ENCODE results near the gene MFAP3L. TPM values are rescaled to one million over a fixed set of nuclear protein-coding genes. Genes with fewer than 3 reads are reported as not detected.

Gene MFAP3L
- polyA plus RNA-seq, 1 donor from 2014 or later: 4.0 TPM

DNA sequence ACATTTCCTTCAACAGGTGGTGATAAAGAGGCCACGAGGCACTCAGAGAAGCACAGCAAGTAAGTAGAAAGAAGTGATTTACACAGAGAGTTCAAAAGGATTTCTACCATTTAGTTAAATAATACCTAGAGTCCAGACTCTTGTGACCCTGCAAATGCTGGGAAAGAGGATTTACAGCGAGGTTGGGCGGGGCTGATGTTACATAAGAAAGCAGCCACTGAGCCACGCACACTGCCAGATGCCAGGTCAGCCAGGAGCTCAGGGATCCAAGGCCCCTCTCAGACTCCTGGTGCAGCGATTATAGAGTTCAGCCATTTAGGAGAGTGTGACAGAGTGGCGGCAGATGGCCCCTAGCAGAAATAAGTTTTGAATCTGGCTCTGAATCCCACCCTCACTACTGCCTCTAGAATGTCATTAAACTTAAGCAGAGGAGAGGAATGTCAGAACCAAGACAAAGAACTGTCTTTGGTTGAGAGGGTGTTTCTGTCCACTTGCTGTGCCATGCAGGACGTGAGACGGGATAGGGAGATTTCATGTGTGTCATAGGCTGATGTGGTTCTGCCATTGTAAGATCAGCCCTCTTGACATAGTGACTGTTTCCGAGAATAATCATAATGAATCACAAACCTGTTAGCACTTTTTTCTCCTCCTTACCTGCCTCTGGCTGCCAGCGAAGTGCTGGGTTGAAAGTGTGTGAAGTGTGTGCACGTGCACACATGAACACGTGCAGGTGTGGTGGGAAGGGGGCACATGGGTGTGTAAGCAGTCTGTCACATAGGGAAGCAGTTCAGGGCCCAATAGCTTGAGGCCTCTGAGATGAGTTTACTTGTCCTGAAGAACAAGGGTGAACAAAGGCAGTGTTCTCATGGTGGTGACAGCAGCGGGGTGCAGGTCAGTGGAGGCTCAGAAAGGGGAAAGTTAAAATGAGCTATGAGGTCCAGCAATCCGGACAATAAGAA lies 50.1 kb downstream of the MFAP3L start:
- H3F3A ChIP-seq (ENCODE audit: insufficient read depth, low read length, poor library complexity, severe bottlenecking): no peaks in the 10 kb centered on the region
- H3K27ac ChIP-seq (ENCODE audit: low read length): no peak overlapping the region
- no peaks in the 10 kb centered on the region for H4K20me1 ChIP-seq (ENCODE audit: insufficient read depth)
- no peak overlapping the region for H2AFZ ChIP-seq (ENCODE audit: low read depth, low read length)
- no peak overlapping the region for H3K9ac ChIP-seq (ENCODE audit: low read length)
- no peak for TF ChIP-seq TAF1 (IDR thresholded peaks at IDR 0.05; ENCODE audit: low read depth)
- no peak for TF ChIP-seq RAD21 (conservative IDR thresholded peaks at IDR 0.05)
- no peak for TF ChIP-seq POLR2AphosphoS5 (IDR thresholded peaks at IDR 0.05)
- TF ChIP-seq MXI1 (conservative IDR thresholded peaks at IDR 0.05; ENCODE audit: poor library complexity, severe bottlenecking): no peak
- TF ChIP-seq SMC3 (conservative IDR thresholded peaks at IDR 0.05; ENCODE audit: poor library complexity): no peak
- no peak for TF ChIP-seq EP300 (conservative IDR thresholded peaks at IDR 0.05; ENCODE audit: poor library complexity, severe bottlenecking)
- TF ChIP-seq, protein P1, sequence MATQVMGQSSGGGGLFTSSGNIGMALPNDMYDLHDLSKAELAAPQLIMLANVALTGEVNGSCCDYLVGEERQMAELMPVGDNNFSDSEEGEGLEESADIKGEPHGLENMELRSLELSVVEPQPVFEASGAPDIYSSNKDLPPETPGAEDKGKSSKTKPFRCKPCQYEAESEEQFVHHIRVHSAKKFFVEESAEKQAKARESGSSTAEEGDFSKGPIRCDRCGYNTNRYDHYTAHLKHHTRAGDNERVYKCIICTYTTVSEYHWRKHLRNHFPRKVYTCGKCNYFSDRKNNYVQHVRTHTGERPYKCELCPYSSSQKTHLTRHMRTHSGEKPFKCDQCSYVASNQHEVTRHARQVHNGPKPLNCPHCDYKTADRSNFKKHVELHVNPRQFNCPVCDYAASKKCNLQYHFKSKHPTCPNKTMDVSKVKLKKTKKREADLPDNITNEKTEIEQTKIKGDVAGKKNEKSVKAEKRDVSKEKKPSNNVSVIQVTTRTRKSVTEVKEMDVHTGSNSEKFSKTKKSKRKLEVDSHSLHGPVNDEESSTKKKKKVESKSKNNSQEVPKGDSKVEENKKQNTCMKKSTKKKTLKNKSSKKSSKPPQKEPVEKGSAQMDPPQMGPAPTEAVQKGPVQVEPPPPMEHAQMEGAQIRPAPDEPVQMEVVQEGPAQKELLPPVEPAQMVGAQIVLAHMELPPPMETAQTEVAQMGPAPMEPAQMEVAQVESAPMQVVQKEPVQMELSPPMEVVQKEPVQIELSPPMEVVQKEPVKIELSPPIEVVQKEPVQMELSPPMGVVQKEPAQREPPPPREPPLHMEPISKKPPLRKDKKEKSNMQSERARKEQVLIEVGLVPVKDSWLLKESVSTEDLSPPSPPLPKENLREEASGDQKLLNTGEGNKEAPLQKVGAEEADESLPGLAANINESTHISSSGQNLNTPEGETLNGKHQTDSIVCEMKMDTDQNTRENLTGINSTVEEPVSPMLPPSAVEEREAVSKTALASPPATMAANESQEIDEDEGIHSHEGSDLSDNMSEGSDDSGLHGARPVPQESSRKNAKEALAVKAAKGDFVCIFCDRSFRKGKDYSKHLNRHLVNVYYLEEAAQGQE (IDR thresholded peaks at IDR 0.05; ENCODE audit: borderline replicate concordance): no peak
- TF ChIP-seq EZH2 (IDR thresholded peaks at IDR 0.05; ENCODE audit: borderline replicate concordance, insufficient read depth, low read length, poor library complexity, severe bottlenecking): no peak
- no peaks in the 10 kb centered on the region for H3K36me3 ChIP-seq (ENCODE audit: insufficient read depth, low read length)
- H3K9me2 ChIP-seq (ENCODE audit: insufficient read depth, low read length): no peaks in the 10 kb centered on the region
- no peaks in the 10 kb centered on the region for H3K9me3 ChIP-seq (ENCODE audit: low read length)
- H3K4me3 ChIP-seq (ENCODE audit: low read length): no peak overlapping the region
- H3K4me2 ChIP-seq (ENCODE audit: low read length): no peak overlapping the region
- no peaks in the 10 kb centered on the region for H3K27me3 ChIP-seq (ENCODE audit: insufficient read depth, low read depth, low read length)
- no peaks in the 10 kb centered on the region for H3K79me2 ChIP-seq (replicated peaks; ENCODE audit: insufficient read depth, low read length)

DNA sequence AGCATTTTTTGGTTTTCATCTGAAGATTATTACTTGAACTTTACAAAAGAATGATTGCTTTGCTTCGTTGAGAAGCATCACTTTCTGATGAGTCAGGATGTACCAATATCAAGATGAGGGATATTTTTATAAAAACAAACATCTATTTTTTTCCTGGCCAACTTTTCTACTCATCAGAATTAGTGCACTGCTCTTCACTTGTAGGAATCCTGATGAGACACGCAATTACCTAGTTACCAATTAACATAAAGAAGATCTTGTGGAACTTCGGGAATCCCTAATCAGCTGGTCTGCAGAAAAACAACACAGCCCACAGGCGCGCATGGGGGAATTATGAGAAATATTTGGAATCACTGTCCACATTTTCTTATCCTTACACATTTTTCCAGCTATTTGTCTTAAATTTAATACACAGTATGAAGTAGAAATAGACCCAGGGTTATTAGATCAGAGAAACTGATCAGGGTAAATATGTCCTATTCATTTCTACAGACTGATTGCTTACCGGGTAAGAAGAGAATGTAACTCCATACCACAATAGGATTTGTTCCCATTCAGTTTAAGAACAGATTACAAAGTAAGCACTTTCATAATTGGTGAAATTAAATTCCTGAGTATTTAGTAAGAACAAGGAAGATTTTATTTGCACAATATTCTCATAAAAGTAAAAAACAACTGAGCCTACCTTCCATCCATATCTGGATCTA lies 50.9 kb downstream of the MFAP3L start:
- Histone ChIP-seq H2AFZ (ENCODE audit: low read depth, low read length) (no peak overlapping the region), H3K9ac (ENCODE audit: low read length) (no peak overlapping the region)
- TF ChIP-seq, protein P2, sequence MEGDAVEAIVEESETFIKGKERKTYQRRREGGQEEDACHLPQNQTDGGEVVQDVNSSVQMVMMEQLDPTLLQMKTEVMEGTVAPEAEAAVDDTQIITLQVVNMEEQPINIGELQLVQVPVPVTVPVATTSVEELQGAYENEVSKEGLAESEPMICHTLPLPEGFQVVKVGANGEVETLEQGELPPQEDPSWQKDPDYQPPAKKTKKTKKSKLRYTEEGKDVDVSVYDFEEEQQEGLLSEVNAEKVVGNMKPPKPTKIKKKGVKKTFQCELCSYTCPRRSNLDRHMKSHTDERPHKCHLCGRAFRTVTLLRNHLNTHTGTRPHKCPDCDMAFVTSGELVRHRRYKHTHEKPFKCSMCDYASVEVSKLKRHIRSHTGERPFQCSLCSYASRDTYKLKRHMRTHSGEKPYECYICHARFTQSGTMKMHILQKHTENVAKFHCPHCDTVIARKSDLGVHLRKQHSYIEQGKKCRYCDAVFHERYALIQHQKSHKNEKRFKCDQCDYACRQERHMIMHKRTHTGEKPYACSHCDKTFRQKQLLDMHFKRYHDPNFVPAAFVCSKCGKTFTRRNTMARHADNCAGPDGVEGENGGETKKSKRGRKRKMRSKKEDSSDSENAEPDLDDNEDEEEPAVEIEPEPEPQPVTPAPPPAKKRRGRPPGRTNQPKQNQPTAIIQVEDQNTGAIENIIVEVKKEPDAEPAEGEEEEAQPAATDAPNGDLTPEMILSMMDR (IDR thresholded peaks at IDR 0.05; ENCODE audit: poor library complexity, severe bottlenecking): no peak
- no peak for TF ChIP-seq TAF1 (IDR thresholded peaks at IDR 0.05; ENCODE audit: low read depth)
- TF ChIP-seq EP300 (conservative IDR thresholded peaks at IDR 0.05; ENCODE audit: poor library complexity, severe bottlenecking): no peak
- no peak for TF ChIP-seq EZH2 (IDR thresholded peaks at IDR 0.05; ENCODE audit: borderline replicate concordance, insufficient read depth, low read length, poor library complexity, severe bottlenecking)
- no peak for TF ChIP-seq MXI1 (conservative IDR thresholded peaks at IDR 0.05; ENCODE audit: poor library complexity, severe bottlenecking)
- TF ChIP-seq SMC3 (conservative IDR thresholded peaks at IDR 0.05; ENCODE audit: poor library complexity): no peak
- TF ChIP-seq, protein P1 (IDR thresholded peaks at IDR 0.05; ENCODE audit: borderline replicate concordance): no peak
- TF ChIP-seq RAD21 (conservative IDR thresholded peaks at IDR 0.05): no peak
- no peak for TF ChIP-seq POLR2AphosphoS5 (IDR thresholded peaks at IDR 0.05)

More for the DNA sequence above, 50.9 kb downstream of the MFAP3L start:
- Histone ChIP-seq H3K4me3 (ENCODE audit: low read length) (no peak overlapping the region), H3F3A (ENCODE audit: insufficient read depth, low read length, poor library complexity, severe bottlenecking) (no peaks in the 10 kb centered on the region), H4K20me1 (ENCODE audit: insufficient read depth) (no peaks in the 10 kb centered on the region), H3K27ac (ENCODE audit: low read length) (no peak overlapping the region), H3K79me2 (replicated peaks; ENCODE audit: insufficient read depth, low read length) (no peaks in the 10 kb centered on the region), H3K27me3 (ENCODE audit: insufficient read depth, low read depth, low read length) (no peaks in the 10 kb centered on the region), H3K4me2 (ENCODE audit: low read length) (no peak overlapping the region), H3K9me2 (ENCODE audit: insufficient read depth, low read length) (no peaks in the 10 kb centered on the region), H3K9me3 (ENCODE audit: low read length) (no peaks in the 10 kb centered on the region), H3K36me3 (ENCODE audit: insufficient read depth, low read length) (no peaks in the 10 kb centered on the region)

Data from neural cell (in vitro differentiated cells).